Neuron (in vitro differentiated cells): Measurements from ENCODE around the gene FAM171A1.
"Not testable (repeated sequence)": the region's sequence is repeated elsewhere in the genome, so short reads cannot be mapped to it uniquely, and the experiment has no call there.

ENCODE experiments used
- H2AFZ ChIP-seq: one replicate; pipeline ENCODE4 v1.6.1; 2013; ENCODE audit warnings: low read depth, mild to moderate bottlenecking, inconsistent platforms, low read length, moderate library complexity
- H3K27me3 ChIP-seq: one replicate; pipeline ENCODE4 v1.6.1; 2013; ENCODE audit warnings: low read length; ENCODE audit not compliant: insufficient read depth
- H3K36me3 ChIP-seq: one replicate; pipeline ENCODE4 v1.6.1; 2013; ENCODE audit warnings: low read length; ENCODE audit not compliant: insufficient read depth
- H3K4me1 ChIP-seq: one replicate; pipeline ENCODE4 v1.6.1; 2013; ENCODE audit warnings: low read length; ENCODE audit not compliant: insufficient read depth
- H3K4me3 ChIP-seq: 2 replicates; pipeline ENCODE4 v1.5.1; 2013; ENCODE audit warnings: mild to moderate bottlenecking, low read length, moderate library complexity
- H3K9me3 ChIP-seq: one replicate; pipeline ENCODE4 v1.6.1; 2013; ENCODE audit warnings: low read length

The FAM171A1 gene

GRCh38 chr10:15208221-15208620, 162.9 kb downstream of the FAM171A1 start:
- Histone ChIP-seq H2AFZ (no peak overlapping the region), H3K9me3 (peaks cover 6% of the 10 kb centered on the region), H3K27me3 (no peaks in the 10 kb centered on the region), H3K4me3 (no peak overlapping the region), H3K4me1 (no peaks in the 10 kb centered on the region), H3K36me3 (peaks cover 15% of the 10 kb centered on the region)

- not testable (repeated sequence) for H3K36me3 ChIP-seq, H2AFZ ChIP-seq
These were observed 163.7 kb downstream of the FAM171A1 start for GRCh38 chr10:15207410-15207809.

GRCh38 chr10:15202639-15203038, 168.4 kb downstream of the FAM171A1 start:
- H3K27me3 ChIP-seq: no peaks in the 10 kb centered on the region
- H3K9me3 ChIP-seq: no peaks in the 10 kb centered on the region
- no peak overlapping the region for H2AFZ ChIP-seq
- H3K4me1 ChIP-seq: peaks cover 20% of the 10 kb centered on the region
- H3K36me3 ChIP-seq: no peaks in the 10 kb centered on the region
- H3K4me3 ChIP-seq: no peak overlapping the region

More at GRCh38 chr10:15207410-15207809, 163.7 kb downstream of the FAM171A1 start:
- not testable (repeated sequence) for H3K4me3 ChIP-seq, H3K9me3 ChIP-seq, H3K4me1 ChIP-seq, H3K27me3 ChIP-seq

- H2AFZ ChIP-seq, H3K4me3 ChIP-seq, H3K36me3 ChIP-seq, H3K27me3 ChIP-seq, H3K9me3 ChIP-seq: not testable (repeated sequence)
- H3K4me1 ChIP-seq: peaks cover 20% of the 10 kb centered on the region
These were observed 168.8 kb downstream of the FAM171A1 start for GRCh38 chr10:15202301-15202621.

GRCh38 chr10:15201589-15202300, 169.3 kb downstream of the FAM171A1 start:
- no peak overlapping the region for H3K4me3 ChIP-seq

GRCh38 chr10:15200626-15201025, 170.5 kb downstream of the FAM171A1 start:
- no peak overlapping the region for H3K4me3 ChIP-seq
- no peaks in the 10 kb centered on the region for H3K9me3 ChIP-seq
- peaks cover 20% of the 10 kb centered on the region for H3K4me1 ChIP-seq
- H3K36me3 ChIP-seq: no peaks in the 10 kb centered on the region
- H2AFZ ChIP-seq: no peak overlapping the region
- H3K27me3 ChIP-seq: no peaks in the 10 kb centered on the region

More at GRCh38 chr10:15201589-15202300, 169.3 kb downstream of the FAM171A1 start:
- H3K4me1 ChIP-seq: peaks cover 20% of the 10 kb centered on the region
- no peaks in the 10 kb centered on the region for H3K27me3 ChIP-seq
- H3K36me3 ChIP-seq: no peaks in the 10 kb centered on the region
- H2AFZ ChIP-seq: no peak overlapping the region
- no peaks in the 10 kb centered on the region for H3K9me3 ChIP-seq

- no peaks in the 10 kb centered on the region for H3K9me3 ChIP-seq
- H3K27me3 ChIP-seq: no peaks in the 10 kb centered on the region
- H3K4me1 ChIP-seq: peaks cover 23% of the 10 kb centered on the region
- H2AFZ ChIP-seq: no peak overlapping the region
- no peak overlapping the region for H3K4me3 ChIP-seq
- no peaks in the 10 kb centered on the region for H3K36me3 ChIP-seq
These were observed 173.2 kb downstream of the FAM171A1 start for GRCh38 chr10:15197911-15198310.

- Histone ChIP-seq H3K36me3 (no peaks in the 10 kb centered on the region), H3K4me1 (peaks cover 26% of the 10 kb centered on the region), H2AFZ (no peak overlapping the region), H3K27me3 (no peaks in the 10 kb centered on the region), H3K9me3 (no peaks in the 10 kb centered on the region), H3K4me3 (no peak overlapping the region)
These were observed 173.8 kb downstream of the FAM171A1 start for GRCh38 chr10:15197276-15197675.

GRCh38 chr10:15196021-15196834, 174.9 kb downstream of the FAM171A1 start:
- no peaks in the 10 kb centered on the region for H3K27me3 ChIP-seq
- H3K4me1 ChIP-seq: peaks cover 24% of the 10 kb centered on the region
- no peaks in the 10 kb centered on the region for H3K36me3 ChIP-seq
- no peak overlapping the region for H2AFZ ChIP-seq
- H3K9me3 ChIP-seq: no peaks in the 10 kb centered on the region
- H3K4me3 ChIP-seq: no peak overlapping the region

- Histone ChIP-seq H3K27me3 (no peaks in the 10 kb centered on the region), H3K9me3 (no peaks in the 10 kb centered on the region), H2AFZ (no peak overlapping the region), H3K4me1 (peaks cover 6% of the 10 kb centered on the region), H3K4me3 (no peak overlapping the region), H3K36me3 (no peaks in the 10 kb centered on the region)
These were observed 181.8 kb downstream of the FAM171A1 start for GRCh38 chr10:15189133-15189885.

- Histone ChIP-seq H3K36me3 (no peaks in the 10 kb centered on the region), H3K4me1 (peaks cover 6% of the 10 kb centered on the region), H3K9me3 (no peaks in the 10 kb centered on the region)
These were observed 182.5 kb downstream of the FAM171A1 start for GRCh38 chr10:15188603-15189002.

GRCh38 chr10:15183689-15184481, 187.2 kb downstream of the FAM171A1 start:
- Histone ChIP-seq H3K4me1 (no peaks in the 10 kb centered on the region), H2AFZ (no peak overlapping the region), H3K9me3 (no peaks in the 10 kb centered on the region), H3K27me3 (no peaks in the 10 kb centered on the region), H3K36me3 (no peaks in the 10 kb centered on the region), H3K4me3 (no peak overlapping the region)

More at GRCh38 chr10:15188603-15189002, 182.5 kb downstream of the FAM171A1 start:
- H2AFZ ChIP-seq: no peak overlapping the region
- no peak overlapping the region for H3K4me3 ChIP-seq
- H3K27me3 ChIP-seq: no peaks in the 10 kb centered on the region
